Parathyroid adenoma (tissue), 2 donors: ENCODE measurements around the gene FANCM.

Experiments
- H2AFZ ChIP-seq: fragments of 300-600 bp; sonication (generic); one replicate; pipeline ENCODE4 v1.7.0; 2017; ENCODE audit warnings: antibody characterized with exemption, mild to moderate bottlenecking
- H3K27ac ChIP-seq: fragments of 300-600 bp; sonication (generic); one replicate; pipeline ENCODE4 v1.7.0; 2017
- H3K27me3 ChIP-seq: fragments of 300-600 bp; sonication (generic); one replicate; pipeline ENCODE4 v1.7.0; 2017; ENCODE audit warnings: low read length; ENCODE audit not compliant: control insufficient read depth, insufficient read depth
- H3K36me3 ChIP-seq: fragments of 300-600 bp; sonication (generic); one replicate; pipeline ENCODE4 v1.7.0; 2017; ENCODE audit warnings: low read length; ENCODE audit not compliant: control insufficient read depth, insufficient read depth
- H3K4me1 ChIP-seq: fragments of 300-600 bp; sonication (generic); one replicate; pipeline ENCODE4 v1.7.0; 2017; ENCODE audit warnings: control low read depth
- H3K4me2 ChIP-seq: fragments of 300-600 bp; sonication (generic); one replicate; pipeline ENCODE4 v1.7.0; 2017; ENCODE audit warnings: low read length
- H3K4me3 ChIP-seq: fragments of 300-600 bp; sonication (generic); one replicate; pipeline ENCODE4 v1.7.0; 2017; ENCODE audit warnings: low read depth, low read length
- H3K79me2 ChIP-seq: fragments of 300-600 bp; sonication (generic); one replicate; pipeline ENCODE4 v1.7.0; 2017; ENCODE audit warnings: control low read depth
- H3K9ac ChIP-seq: fragments of 300-600 bp; sonication (generic); one replicate; pipeline ENCODE4 v1.7.0; 2017; ENCODE audit warnings: mild to moderate bottlenecking
- H3K9me3 ChIP-seq: fragments of 300-600 bp; sonication (generic); one replicate; pipeline ENCODE4 v1.7.0; 2017; ENCODE audit warnings: low read length; ENCODE audit not compliant: control insufficient read depth
- CTCF ChIP-seq: fragments of 300-600 bp; sonication (generic); IDR thresholded peaks from one replicate; pipeline ENCODE4 v1.7.0; 2017; ENCODE audit warnings: antibody characterized with exemption, mild to moderate bottlenecking
- donor health status: primary hyperparathyroidism.

Gene FANCM

GRCh38 chr14:45198551-45198950 lies 62.8 kb downstream of the FANCM start:
- H3K79me2 ChIP-seq = no peaks in the 10 kb centered on the region
- H3K36me3 ChIP-seq = no peaks in the 10 kb centered on the region
- H2AFZ ChIP-seq = no peak overlapping the region
- no peak overlapping the region for H3K4me3 ChIP-seq
- H3K4me2 ChIP-seq = no peak overlapping the region
- H3K4me1 ChIP-seq = no peaks in the 10 kb centered on the region
- no peak for TF ChIP-seq CTCF
- H3K27me3 ChIP-seq = no peaks in the 10 kb centered on the region
- no peak overlapping the region for H3K9ac ChIP-seq
- H3K27ac ChIP-seq = no peak overlapping the region
- H3K9me3 ChIP-seq = no peaks in the 10 kb centered on the region

- Histone ChIP-seq H3K27ac (no peak overlapping the region), H3K27me3 (no peaks in the 10 kb centered on the region), H2AFZ (no peak overlapping the region), H3K79me2 (no peaks in the 10 kb centered on the region), H3K4me2 (no peak overlapping the region), H3K9me3 (no peaks in the 10 kb centered on the region), H3K36me3 (no peaks in the 10 kb centered on the region), H3K9ac (no peak overlapping the region), H3K4me3 (no peak overlapping the region), H3K4me1 (no peaks in the 10 kb centered on the region)
- TF ChIP-seq CTCF = no peak
Observed at GRCh38 chr14:45199230-45199629, 63.5 kb downstream of the FANCM start.

GRCh38 chr14:45201905-45202304 lies 66.2 kb downstream of the FANCM start:
- Histone ChIP-seq H3K4me3 (no peak overlapping the region), H2AFZ (no peak overlapping the region), H3K27ac (no peak overlapping the region), H3K4me2 (no peak overlapping the region), H3K79me2 (no peaks in the 10 kb centered on the region), H3K9ac (no peak overlapping the region), H3K36me3 (no peaks in the 10 kb centered on the region), H3K4me1 (no peaks in the 10 kb centered on the region), H3K9me3 (no peaks in the 10 kb centered on the region), H3K27me3 (no peaks in the 10 kb centered on the region)
- TF ChIP-seq CTCF = no peak

GRCh38 chr14:45204241-45204640 lies 68.5 kb downstream of the FANCM start:
- H3K27ac ChIP-seq = no peak overlapping the region
- no peaks in the 10 kb centered on the region for H3K79me2 ChIP-seq
- no peak overlapping the region for H3K4me3 ChIP-seq
- H2AFZ ChIP-seq = no peak overlapping the region
- no peaks in the 10 kb centered on the region for H3K9me3 ChIP-seq
- no peaks in the 10 kb centered on the region for H3K4me1 ChIP-seq
- H3K4me2 ChIP-seq = no peak overlapping the region
- H3K27me3 ChIP-seq = no peaks in the 10 kb centered on the region
- no peak for TF ChIP-seq CTCF
- no peak overlapping the region for H3K9ac ChIP-seq
- no peaks in the 10 kb centered on the region for H3K36me3 ChIP-seq

- Histone ChIP-seq H3K27me3 (no peaks in the 10 kb centered on the region), H3K79me2 (no peaks in the 10 kb centered on the region), H3K4me3 (no peak overlapping the region), H3K9me3 (no peaks in the 10 kb centered on the region), H3K9ac (no peak overlapping the region), H3K4me2 (no peak overlapping the region), H3K27ac (no peak overlapping the region), H2AFZ (no peak overlapping the region), H3K36me3 (no peaks in the 10 kb centered on the region), H3K4me1 (no peaks in the 10 kb centered on the region)
- no peak for TF ChIP-seq CTCF
Observed at GRCh38 chr14:45210159-45210558, 74.4 kb downstream of the FANCM start.
